C4-2B (cell line): ENCODE data around the gene NBAS.

Experiments used
- ZFX ChIP-seq: fragments of 450-650 bp; IDR thresholded peaks from 2 replicates; pipeline ENCODE4 v1.6.1; 2017
- TF ChIP-seq, protein P1 (sequence below): fragments of 450-650 bp; conservative IDR thresholded peaks from 2 replicates; pipeline ENCODE4 v1.5.1; 2017; ENCODE audit warnings: mild to moderate bottlenecking

DNA sequence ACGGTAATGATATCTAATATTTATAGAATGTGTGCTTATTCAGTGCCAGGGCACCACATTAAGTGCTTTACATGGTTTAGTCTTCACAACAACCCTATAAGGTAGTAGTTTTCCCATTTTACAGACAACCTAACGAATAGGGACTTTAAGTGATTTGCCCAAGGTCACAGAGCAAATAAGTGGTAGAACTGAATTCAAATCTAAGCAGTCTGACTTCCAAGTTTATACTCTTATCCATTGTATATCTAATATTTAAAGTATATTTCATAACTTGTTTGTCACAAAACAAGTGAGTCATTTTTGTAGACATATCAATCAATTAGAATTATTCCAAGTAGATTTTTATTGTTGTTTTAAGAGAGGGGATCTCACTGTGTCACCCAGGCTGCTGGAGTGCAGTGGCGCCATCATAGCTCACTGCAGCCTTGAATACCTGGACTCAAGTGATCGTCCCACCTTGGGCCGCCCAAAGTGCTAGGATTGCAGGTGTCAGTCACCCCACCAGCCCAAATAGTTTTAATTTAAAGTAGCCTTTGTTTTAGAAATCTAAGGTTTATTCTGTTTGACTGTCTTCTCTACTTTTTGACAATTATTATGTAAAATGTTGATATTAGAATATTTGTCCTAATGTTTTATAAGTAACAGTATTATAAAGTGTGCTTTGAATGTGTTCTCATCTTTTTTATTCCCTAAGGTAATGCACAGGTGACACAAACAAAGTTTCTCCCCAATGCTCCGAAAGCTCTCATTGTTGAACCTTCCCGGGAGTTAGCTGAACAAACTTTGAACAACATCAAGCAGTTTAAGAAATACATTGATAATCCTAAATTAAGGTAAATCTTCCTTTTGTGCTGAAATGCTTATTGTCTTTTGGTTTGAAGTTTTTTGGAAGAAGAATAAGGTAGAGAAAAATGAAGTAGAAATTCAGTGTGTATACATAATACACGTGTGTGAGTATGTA is 45.6 kb upstream of the NBAS start:
- TF ChIP-seq, protein P1, sequence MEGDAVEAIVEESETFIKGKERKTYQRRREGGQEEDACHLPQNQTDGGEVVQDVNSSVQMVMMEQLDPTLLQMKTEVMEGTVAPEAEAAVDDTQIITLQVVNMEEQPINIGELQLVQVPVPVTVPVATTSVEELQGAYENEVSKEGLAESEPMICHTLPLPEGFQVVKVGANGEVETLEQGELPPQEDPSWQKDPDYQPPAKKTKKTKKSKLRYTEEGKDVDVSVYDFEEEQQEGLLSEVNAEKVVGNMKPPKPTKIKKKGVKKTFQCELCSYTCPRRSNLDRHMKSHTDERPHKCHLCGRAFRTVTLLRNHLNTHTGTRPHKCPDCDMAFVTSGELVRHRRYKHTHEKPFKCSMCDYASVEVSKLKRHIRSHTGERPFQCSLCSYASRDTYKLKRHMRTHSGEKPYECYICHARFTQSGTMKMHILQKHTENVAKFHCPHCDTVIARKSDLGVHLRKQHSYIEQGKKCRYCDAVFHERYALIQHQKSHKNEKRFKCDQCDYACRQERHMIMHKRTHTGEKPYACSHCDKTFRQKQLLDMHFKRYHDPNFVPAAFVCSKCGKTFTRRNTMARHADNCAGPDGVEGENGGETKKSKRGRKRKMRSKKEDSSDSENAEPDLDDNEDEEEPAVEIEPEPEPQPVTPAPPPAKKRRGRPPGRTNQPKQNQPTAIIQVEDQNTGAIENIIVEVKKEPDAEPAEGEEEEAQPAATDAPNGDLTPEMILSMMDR, result no peak
- no peak for TF ChIP-seq ZFX
